CD4-positive, alpha-beta T cell (primary cell): ENCODE results near the gene FSTL5. TPM values are rescaled to one million over a fixed set of nuclear protein-coding genes. Genes with fewer than 3 reads are reported as not detected.

Source experiments
- ATAC-seq: fragments of 200-7000 bp; cut with Tn5 transposase; one replicate; pipeline ENCODE4 v1.10.0; 2022; ENCODE audit warnings: mild to moderate bottlenecking; ENCODE audit not compliant: poor library complexity
- CTCF ChIA-PET: fragments of 350-600 bp; sonication (Branson Sonifier 250); formaldehyde crosslinking; loops from one replicate; lab custom pipeline; 2021; ENCODE audit warnings: antibody characterized with exemption, inconsistent platforms; lab: Charles Lee
- POLR2A ChIA-PET: fragments of 350-600 bp; sonication (Branson Sonifier 250); formaldehyde crosslinking; loops from one replicate; lab custom pipeline; 2021; ENCODE audit warnings: antibody characterized with exemption, inconsistent platforms; lab: Charles Lee
- DNase-seq, 14 experiments: peaks; one replicate each; pipeline ENCODE4 v3.0.0-alpha.2; 2013 to 2020; ENCODE audit warnings: mixed read lengths in 2 of 14
- H3K27ac ChIP-seq, 2 donors: one replicate each; pipeline versions ENCODE4 v1.5.1 to v1.7.0; 2013; ENCODE audit warnings: low read length in 2 of 2, low read depth in 1 of 2, mild to moderate bottlenecking in 1 of 2
- H3K27me3 ChIP-seq, 2 experiments: 1 replicate in 1 of 2; 2 replicates in 1 of 2; pipeline versions ENCODE4 v1.6.1 to v1.7.0; 2013; ENCODE audit warnings: low read length in 2 of 2, control low read depth in 1 of 2, mild to moderate bottlenecking in 1 of 2, moderate library complexity in 1 of 2; ENCODE audit not compliant: insufficient read depth in 2 of 2, control insufficient read depth in 1 of 2
- H3K36me3 ChIP-seq: one replicate; pipeline ENCODE4 v1.6.1; 2013; ENCODE audit warnings: low read length, control low read depth; ENCODE audit not compliant: insufficient read depth
- H3K4me1 ChIP-seq: one replicate; pipeline ENCODE4 v1.6.1; 2013; ENCODE audit warnings: low read length, control low read depth; ENCODE audit not compliant: insufficient read depth
- H3K4me3 ChIP-seq: one replicate; pipeline ENCODE4 v1.5.1; 2013; ENCODE audit warnings: mild to moderate bottlenecking, low read length, moderate library complexity
- H3K9me3 ChIP-seq, 2 experiments: 1 replicate in 1 of 2; 2 replicates in 1 of 2; pipeline versions ENCODE4 v1.6.1 to v1.7.0; 2013; ENCODE audit warnings: low read length in 2 of 2, mild to moderate bottlenecking in 2 of 2, control low read depth in 1 of 2, moderate library complexity in 1 of 2; ENCODE audit not compliant: control insufficient read depth in 1 of 2, insufficient read depth in 1 of 2
- H3K27ac Mint-ChIP-seq: one replicate; pipeline ENCODE4 v1.8.0; 2020; ENCODE audit warnings: mixed read lengths
- H3K27me3 Mint-ChIP-seq: one replicate; pipeline ENCODE4 v1.8.0; 2021; ENCODE audit warnings: mixed read lengths
- H3K36me3 Mint-ChIP-seq: one replicate; pipeline ENCODE4 v1.8.0; 2021; ENCODE audit warnings: low read depth, mixed read lengths
- H3K4me1 Mint-ChIP-seq: one replicate; pipeline ENCODE4 v1.8.0; 2021; ENCODE audit warnings: low read depth, mixed read lengths
- H3K4me3 Mint-ChIP-seq: one replicate; pipeline ENCODE4 v1.8.0; 2020; ENCODE audit warnings: mild to moderate bottlenecking, mixed read lengths
- H3K9me3 Mint-ChIP-seq: one replicate; pipeline ENCODE4 v1.8.0; 2020; ENCODE audit warnings: mixed read lengths
- CTCF ChIP-seq: fragments of 200-600 bp; IDR thresholded peaks from one replicate; pipeline ENCODE4 v1.8.0; 2022; ENCODE audit warnings: antibody characterized with exemption, mild to moderate bottlenecking
- intact Hi-C, 2 experiments: fragments of 100-400 bp; cut with DNase I in 1 of 2; cut with micrococcal nuclease in 1 of 2; formaldehyde crosslinking; loops; one replicate each; pipeline versions ENCODE4 v1.15.1 to v1.9.0; 2023 to 2025; cut with DNase I, micrococcal nuclease
- total RNA-seq, 174 experiments: library from RNA in 2 of 174; stranded (reverse) in 2 of 174; gene quantifications; one replicate each; pipeline ENCODE4 v1.2.3 and lab custom pipeline; 2021 to 2026

The FSTL5 gene
- total RNA-seq, 2 experiments from 2014 or later = not detected

GRCh38 chr4:161428180-161428965 lies 735.4 kb downstream of the FSTL5 start:
- ChIA-PET POLR2A (no interaction called here), CTCF (no interaction called here)
- H3K36me3 ChIP-seq = no peaks in the 10 kb centered on the region
- intact Hi-C loops = no loop called here
- Mint-ChIP-seq H3K27me3 (no peaks in the 10 kb centered on the region), H3K4me3 (no peak overlapping the region), H3K9me3 (no peaks in the 10 kb centered on the region), H3K4me1 (no peaks in the 10 kb centered on the region), H3K36me3 (no peaks in the 10 kb centered on the region), H3K27ac (no peak overlapping the region)
- peaks cover 0 to 14% of the 10 kb centered on the region in 2 experiments for H3K9me3 ChIP-seq
- TF ChIP-seq CTCF = no peak
- ATAC-seq (no peak), DNase-seq (no peak)
- no peaks in the 10 kb centered on the region for H3K27me3 ChIP-seq
- H3K27ac ChIP-seq = no peak overlapping the region
- H3K4me1 ChIP-seq = no peaks in the 10 kb centered on the region
- H3K4me3 ChIP-seq = no peak overlapping the region

- no peaks in the 10 kb centered on the region for H3K4me1 Mint-ChIP-seq
- Histone ChIP-seq H3K9me3 (peaks cover 0 to 13% of the 10 kb centered on the region in 2 experiments), H3K27ac (no peak overlapping the region), H3K36me3 (no peaks in the 10 kb centered on the region), H3K4me3 (no peak overlapping the region), H3K27me3 (no peaks in the 10 kb centered on the region), H3K4me1 (no peaks in the 10 kb centered on the region)
- ChIA-PET CTCF (no interaction called here), POLR2A (no interaction called here)
- H3K9me3 Mint-ChIP-seq = no peaks in the 10 kb centered on the region
- ATAC-seq (no peak), DNase-seq (peak in 2 of 14 experiments; percentile 2 to 13)
- H3K27ac Mint-ChIP-seq = no peak overlapping the region
- H3K27me3 Mint-ChIP-seq = no peaks in the 10 kb centered on the region
- no peaks in the 10 kb centered on the region for H3K36me3 Mint-ChIP-seq
- TF ChIP-seq CTCF = no peak
- intact Hi-C loops = no loop called here
- no peak overlapping the region for H3K4me3 Mint-ChIP-seq
Observed at GRCh38 chr4:161419822-161420221, 744.0 kb downstream of the FSTL5 start.

GRCh38 chr4:161411901-161412300 lies 751.9 kb downstream of the FSTL5 start:
- peaks cover 0 to 12% of the 10 kb centered on the region in 2 experiments for H3K9me3 ChIP-seq
- Mint-ChIP-seq H3K27me3 (no peaks in the 10 kb centered on the region), H3K4me3 (no peak overlapping the region), H3K4me1 (no peaks in the 10 kb centered on the region), H3K9me3 (peaks cover 23% of the 10 kb centered on the region), H3K27ac (no peak overlapping the region), H3K36me3 (no peaks in the 10 kb centered on the region)
- H3K4me1 ChIP-seq = no peaks in the 10 kb centered on the region
- H3K27me3 ChIP-seq = no peaks in the 10 kb centered on the region
- no peak for DNase-seq
- TF ChIP-seq CTCF = no peak
- no peak overlapping the region for H3K27ac ChIP-seq
- ChIA-PET CTCF (no interaction called here), POLR2A (no interaction called here)
- no peak for ATAC-seq
- H3K36me3 ChIP-seq = no peaks in the 10 kb centered on the region
- intact Hi-C loops = no loop called here
- no peak overlapping the region for H3K4me3 ChIP-seq
